Fibroblast of lung (primary cell): Measurements from ENCODE around the gene SRCAP. TPM values are rescaled to one million over a fixed set of nuclear protein-coding genes. Genes with fewer than 3 reads are reported as not detected.

Experiments used
- DNase-seq, 2 donors: peaks; one replicate each; pipeline versions ENCODE4 v3.0.0 to v3.0.0-alpha.2; 2010; ENCODE audit warnings: low read depth in 2 of 2
- H2AFZ ChIP-seq: 2 replicates; pipeline ENCODE4 v1.5.1; 2012; ENCODE audit warnings: low read length, control low read depth, inconsistent platforms
- H3K27ac ChIP-seq: 2 replicates; pipeline ENCODE4 v1.5.1; 2011; ENCODE audit warnings: low read length, control low read depth; ENCODE audit not compliant: insufficient read depth
- H3K27me3 ChIP-seq: 2 replicates; pipeline ENCODE4 v1.5.1; 2011; ENCODE audit warnings: mild to moderate bottlenecking, low read length; ENCODE audit not compliant: control insufficient read depth, insufficient read depth
- H3K36me3 ChIP-seq: 2 replicates; pipeline ENCODE4 v1.5.1; 2011; ENCODE audit warnings: low read length; ENCODE audit not compliant: control insufficient read depth, insufficient read depth
- H3K4me1 ChIP-seq: 2 replicates; pipeline ENCODE4 v1.5.1; 2011; ENCODE audit warnings: low read length; ENCODE audit not compliant: control insufficient read depth, insufficient read depth; ENCODE audit errors: extremely low read depth
- H3K4me2 ChIP-seq: 2 replicates; pipeline ENCODE4 v1.5.1; 2011; ENCODE audit warnings: low read length, control low read depth; ENCODE audit not compliant: insufficient read depth; ENCODE audit errors: extremely low read depth
- H3K4me3 ChIP-seq, 4 experiments: fragments of 200-600 bp in 1 of 4; sonication (generic) in 1 of 4; replicated peaks in 1 of 4; 2 replicates each; pipeline ENCODE4 v1.5.1; 2011 to 2016; ENCODE audit warnings: low read length in 4 of 4, low read depth in 3 of 4, mild to moderate bottlenecking in 3 of 4, control low read depth in 2 of 4, inconsistent platforms in 1 of 4, mixed read lengths in 1 of 4; ENCODE audit not compliant: insufficient read depth in 1 of 4; ENCODE audit errors: control extremely low read depth in 1 of 4
- H3K79me2 ChIP-seq: 2 replicates; pipeline ENCODE4 v1.5.1; 2012; ENCODE audit warnings: mild to moderate bottlenecking, low read length, inconsistent platforms; ENCODE audit not compliant: control insufficient read depth, insufficient read depth
- H3K9ac ChIP-seq: 2 replicates; pipeline ENCODE4 v1.5.1; 2011; ENCODE audit warnings: mild to moderate bottlenecking, low read length, control low read depth; ENCODE audit not compliant: insufficient read depth
- H3K9me3 ChIP-seq: 2 replicates; pipeline ENCODE4 v1.5.1; 2012; ENCODE audit warnings: low read depth, low read length; ENCODE audit not compliant: control insufficient read depth, insufficient read depth
- H4K20me1 ChIP-seq: 2 replicates; pipeline ENCODE4 v1.5.1; 2011; ENCODE audit warnings: low read length; ENCODE audit not compliant: control insufficient read depth, insufficient read depth; ENCODE audit errors: extremely low read depth
- EZH2 ChIP-seq: IDR thresholded peaks from 2 replicates; pipeline ENCODE4 v1.5.1; 2012; ENCODE audit warnings: low read length, control low read depth, mild to moderate bottlenecking; ENCODE audit errors: missing control alignments
- polyA plus RNA-seq, 2 donors: library from polyadenylated mRNA; depleted of rRNA in 1 of 2; stranded (reverse) in 1 of 2; unstranded in 1 of 2; fragments of >200 nt; gene quantifications; 2 replicates each; pipeline ENCODE4 v1.2.1, GENCODE V29; 2011 to 2012; ENCODE audit warnings: missing spikeins in 1 of 2
- total RNA-seq: library from RNA; depleted of rRNA; stranded (reverse); fragments of >200 nt; gene quantifications from 2 replicates; pipeline ENCODE4 v1.2.1, GENCODE V29; 2014
- TF ChIP-seq, protein P1 (sequence below), 2 donors: IDR thresholded peaks in 1 of 2; conservative IDR thresholded peaks in 1 of 2; 1 replicate in 1 of 2; 2 replicates in 1 of 2; pipeline ENCODE4 v1.5.1; 2011 to 2012; ENCODE audit warnings: low read length in 2 of 2, control low read depth in 1 of 2, inconsistent platforms in 1 of 2, low read depth in 1 of 2, mild to moderate bottlenecking in 1 of 2

The SRCAP gene
- total and polyA plus RNA-seq, 2 donors (not counting 1 experiment from before 2014, with no cell fraction given) = 3.5 to 14.2 TPM

- H4K20me1 ChIP-seq = no peaks in the 10 kb centered on the region
- no peak for TF ChIP-seq EZH2
- TF ChIP-seq, protein P1, sequence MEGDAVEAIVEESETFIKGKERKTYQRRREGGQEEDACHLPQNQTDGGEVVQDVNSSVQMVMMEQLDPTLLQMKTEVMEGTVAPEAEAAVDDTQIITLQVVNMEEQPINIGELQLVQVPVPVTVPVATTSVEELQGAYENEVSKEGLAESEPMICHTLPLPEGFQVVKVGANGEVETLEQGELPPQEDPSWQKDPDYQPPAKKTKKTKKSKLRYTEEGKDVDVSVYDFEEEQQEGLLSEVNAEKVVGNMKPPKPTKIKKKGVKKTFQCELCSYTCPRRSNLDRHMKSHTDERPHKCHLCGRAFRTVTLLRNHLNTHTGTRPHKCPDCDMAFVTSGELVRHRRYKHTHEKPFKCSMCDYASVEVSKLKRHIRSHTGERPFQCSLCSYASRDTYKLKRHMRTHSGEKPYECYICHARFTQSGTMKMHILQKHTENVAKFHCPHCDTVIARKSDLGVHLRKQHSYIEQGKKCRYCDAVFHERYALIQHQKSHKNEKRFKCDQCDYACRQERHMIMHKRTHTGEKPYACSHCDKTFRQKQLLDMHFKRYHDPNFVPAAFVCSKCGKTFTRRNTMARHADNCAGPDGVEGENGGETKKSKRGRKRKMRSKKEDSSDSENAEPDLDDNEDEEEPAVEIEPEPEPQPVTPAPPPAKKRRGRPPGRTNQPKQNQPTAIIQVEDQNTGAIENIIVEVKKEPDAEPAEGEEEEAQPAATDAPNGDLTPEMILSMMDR (conservative IDR thresholded peaks at IDR 0.05 in 1 of 2, IDR thresholded peaks at IDR 0.05 in 1 of 2; ENCODE audit: low read depth in 1 of 2, low read length in 2 of 2) = no peak
- H3K27ac ChIP-seq = no peak overlapping the region
- no peak overlapping the region for H2AFZ ChIP-seq
- H3K36me3 ChIP-seq = peaks cover 13% of the 10 kb centered on the region
- peak overlapping the region; percentile 78 for H3K4me2 ChIP-seq
- peak overlapping the region in 2 of 4 experiments; percentile 69 to 99 for H3K4me3 ChIP-seq
- H3K9ac ChIP-seq = no peak overlapping the region
- H3K79me2 ChIP-seq = peaks cover 13% of the 10 kb centered on the region
- H3K27me3 ChIP-seq = no peaks in the 10 kb centered on the region
- peaks cover 14% of the 10 kb centered on the region for H3K4me1 ChIP-seq
- H3K9me3 ChIP-seq = no peaks in the 10 kb centered on the region
- DNase-seq = no peak
These were observed 46.3 kb upstream of the SRCAP start for GRCh38 chr16:30652718-30653117.

- H3K27me3 ChIP-seq = no peaks in the 10 kb centered on the region
- no peak overlapping the region for H3K9ac ChIP-seq
- H4K20me1 ChIP-seq = no peaks in the 10 kb centered on the region
- no peak for TF ChIP-seq EZH2
- TF ChIP-seq, protein P1 (conservative IDR thresholded peaks at IDR 0.05 in 1 of 2, IDR thresholded peaks at IDR 0.05 in 1 of 2; ENCODE audit: low read depth in 1 of 2, low read length in 2 of 2) = no peak
- H3K4me3 ChIP-seq = no peak overlapping the region
- no peak overlapping the region for H2AFZ ChIP-seq
- peaks cover 16% of the 10 kb centered on the region for H3K79me2 ChIP-seq
- H3K9me3 ChIP-seq = no peaks in the 10 kb centered on the region
- peaks cover 13% of the 10 kb centered on the region for H3K36me3 ChIP-seq
- H3K4me2 ChIP-seq = no peak overlapping the region
- H3K27ac ChIP-seq = no peak overlapping the region
- peaks cover 12% of the 10 kb centered on the region for H3K4me1 ChIP-seq
- DNase-seq = no peak
These were observed 44.1 kb upstream of the SRCAP start for GRCh38 chr16:30654856-30655255.

- H3K9me3 ChIP-seq = no peaks in the 10 kb centered on the region
- peaks cover 13% of the 10 kb centered on the region for H3K36me3 ChIP-seq
- DNase-seq = no peak
- H3K27ac ChIP-seq = no peak overlapping the region
- no peak overlapping the region for H2AFZ ChIP-seq
- TF ChIP-seq, protein P1 (conservative IDR thresholded peaks at IDR 0.05 in 1 of 2, IDR thresholded peaks at IDR 0.05 in 1 of 2; ENCODE audit: low read depth in 1 of 2, low read length in 2 of 2) = no peak
- TF ChIP-seq EZH2 = no peak
- H3K9ac ChIP-seq = no peak overlapping the region
- no peak overlapping the region for H3K4me3 ChIP-seq
- H3K4me1 ChIP-seq = peaks cover 12% of the 10 kb centered on the region
- H4K20me1 ChIP-seq = no peaks in the 10 kb centered on the region
- H3K4me2 ChIP-seq = no peak overlapping the region
- H3K79me2 ChIP-seq = peaks cover 27% of the 10 kb centered on the region
- no peaks in the 10 kb centered on the region for H3K27me3 ChIP-seq
These were observed 43.1 kb upstream of the SRCAP start for GRCh38 chr16:30655815-30656347.
